ENCODE data around the gene MROH7.

DNA sequence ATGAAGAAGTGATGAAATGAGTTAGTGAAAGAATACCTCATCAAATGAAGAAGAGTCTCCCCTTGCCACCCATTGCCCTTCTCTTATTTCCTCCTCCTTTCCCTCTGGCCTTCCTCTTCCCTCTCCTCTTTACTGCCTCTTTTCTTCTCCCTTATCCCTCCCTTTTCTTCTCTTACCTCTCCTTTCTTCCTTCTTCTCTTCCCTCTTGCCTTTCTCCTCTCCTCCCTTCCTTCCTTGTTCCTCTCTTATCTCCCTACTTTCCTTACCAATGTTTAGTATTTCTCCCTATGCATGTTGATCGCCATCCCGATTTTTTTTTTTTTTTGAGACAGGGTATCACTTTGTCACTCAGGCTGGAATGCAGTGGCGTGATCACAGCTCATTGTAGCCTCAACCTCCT, 8.8 kb downstream of the MROH7 start:
- TF ChIP-seq, protein P1, sequence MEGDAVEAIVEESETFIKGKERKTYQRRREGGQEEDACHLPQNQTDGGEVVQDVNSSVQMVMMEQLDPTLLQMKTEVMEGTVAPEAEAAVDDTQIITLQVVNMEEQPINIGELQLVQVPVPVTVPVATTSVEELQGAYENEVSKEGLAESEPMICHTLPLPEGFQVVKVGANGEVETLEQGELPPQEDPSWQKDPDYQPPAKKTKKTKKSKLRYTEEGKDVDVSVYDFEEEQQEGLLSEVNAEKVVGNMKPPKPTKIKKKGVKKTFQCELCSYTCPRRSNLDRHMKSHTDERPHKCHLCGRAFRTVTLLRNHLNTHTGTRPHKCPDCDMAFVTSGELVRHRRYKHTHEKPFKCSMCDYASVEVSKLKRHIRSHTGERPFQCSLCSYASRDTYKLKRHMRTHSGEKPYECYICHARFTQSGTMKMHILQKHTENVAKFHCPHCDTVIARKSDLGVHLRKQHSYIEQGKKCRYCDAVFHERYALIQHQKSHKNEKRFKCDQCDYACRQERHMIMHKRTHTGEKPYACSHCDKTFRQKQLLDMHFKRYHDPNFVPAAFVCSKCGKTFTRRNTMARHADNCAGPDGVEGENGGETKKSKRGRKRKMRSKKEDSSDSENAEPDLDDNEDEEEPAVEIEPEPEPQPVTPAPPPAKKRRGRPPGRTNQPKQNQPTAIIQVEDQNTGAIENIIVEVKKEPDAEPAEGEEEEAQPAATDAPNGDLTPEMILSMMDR (conservative IDR thresholded peaks at IDR 0.05), result no peak
- no peak for TF ChIP-seq EZH2 (IDR thresholded peaks at IDR 0.05; ENCODE audit: low read depth)

Measured in PC-9 (cell line).